CD1c-positive myeloid dendritic cell (primary cell): ENCODE measurements around the gene CMSS1.
"Not testable (repeated sequence)": the region's sequence is repeated elsewhere in the genome, so short reads cannot be mapped to it uniquely, and the experiment has no call there.

Experiments used
- DNase-seq: peaks from one replicate; pipeline ENCODE4 v3.0.0-alpha.2; 2016; ENCODE audit errors: extremely low spot score

Gene CMSS1

GRCh38 chr3:100227511-100227921 lies 409.9 kb downstream of the CMSS1 start:
- DNase-seq, result no peak

- no peak for DNase-seq
Observed at GRCh38 chr3:100228247-100228646, 410.6 kb downstream of the CMSS1 start.

- not testable (repeated sequence) for DNase-seq
Observed at GRCh38 chr3:100229188-100229587, 411.5 kb downstream of the CMSS1 start.

- no peak for DNase-seq
Observed at GRCh38 chr3:100230710-100231109, 413.0 kb downstream of the CMSS1 start.
